LNCaP clone FGC (cell line): ENCODE measurements around the gene GRN.

ENCODE experiments used
- DNase-seq: peaks from one replicate; pipeline ENCODE4 v3.0.0-alpha.2; 2011; ENCODE audit warnings: low read depth
- H3K4me3 ChIP-seq: 2 replicates; pipeline ENCODE4 v1.5.1; 2011; ENCODE audit warnings: mild to moderate bottlenecking, low read depth, low read length, control low read depth
- TF ChIP-seq, protein P1 (sequence below): IDR thresholded peaks from 2 replicates; pipeline ENCODE4 v1.5.1; 2012; ENCODE audit warnings: mild to moderate bottlenecking; ENCODE audit not compliant: control insufficient read depth, insufficient read depth; ENCODE audit errors: extremely low read depth

GRN gene

DNA sequence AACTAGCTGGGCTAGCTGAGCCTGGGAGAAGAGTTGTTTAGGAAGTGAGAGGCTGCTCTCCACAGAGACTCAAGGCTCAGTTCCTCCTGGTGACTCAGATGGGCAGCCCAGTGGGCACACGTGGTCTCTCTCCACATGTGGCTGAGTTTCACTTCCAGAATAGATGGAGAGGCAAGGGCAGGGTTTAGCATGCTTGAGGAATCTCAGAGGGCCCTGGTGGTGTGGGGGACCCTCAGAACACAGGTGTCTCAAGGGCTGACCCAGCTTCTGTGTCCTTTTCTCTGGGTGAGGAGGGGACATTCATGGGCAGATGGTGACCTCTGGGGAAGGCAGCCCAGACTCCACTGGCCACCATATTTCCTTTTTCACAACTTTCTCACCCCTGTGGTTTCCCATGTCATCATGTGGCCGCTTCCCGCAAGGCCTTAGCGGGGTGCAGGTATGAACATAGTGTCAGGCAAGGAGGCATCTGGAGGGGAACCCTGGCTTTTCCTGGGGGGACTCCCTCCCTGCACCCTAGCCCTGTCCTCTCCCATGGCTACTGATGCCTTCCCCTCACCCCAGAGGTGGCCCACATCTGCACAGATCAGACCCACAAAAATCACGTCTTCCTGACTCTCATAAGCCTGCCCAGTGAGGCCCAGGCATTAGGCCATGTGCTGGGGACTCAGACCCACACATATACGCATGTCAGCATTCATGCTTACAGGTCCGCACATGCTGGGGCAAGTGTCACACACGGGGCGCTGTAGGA lies 3.3 kb downstream of the GRN start:
- TF ChIP-seq, protein P1, sequence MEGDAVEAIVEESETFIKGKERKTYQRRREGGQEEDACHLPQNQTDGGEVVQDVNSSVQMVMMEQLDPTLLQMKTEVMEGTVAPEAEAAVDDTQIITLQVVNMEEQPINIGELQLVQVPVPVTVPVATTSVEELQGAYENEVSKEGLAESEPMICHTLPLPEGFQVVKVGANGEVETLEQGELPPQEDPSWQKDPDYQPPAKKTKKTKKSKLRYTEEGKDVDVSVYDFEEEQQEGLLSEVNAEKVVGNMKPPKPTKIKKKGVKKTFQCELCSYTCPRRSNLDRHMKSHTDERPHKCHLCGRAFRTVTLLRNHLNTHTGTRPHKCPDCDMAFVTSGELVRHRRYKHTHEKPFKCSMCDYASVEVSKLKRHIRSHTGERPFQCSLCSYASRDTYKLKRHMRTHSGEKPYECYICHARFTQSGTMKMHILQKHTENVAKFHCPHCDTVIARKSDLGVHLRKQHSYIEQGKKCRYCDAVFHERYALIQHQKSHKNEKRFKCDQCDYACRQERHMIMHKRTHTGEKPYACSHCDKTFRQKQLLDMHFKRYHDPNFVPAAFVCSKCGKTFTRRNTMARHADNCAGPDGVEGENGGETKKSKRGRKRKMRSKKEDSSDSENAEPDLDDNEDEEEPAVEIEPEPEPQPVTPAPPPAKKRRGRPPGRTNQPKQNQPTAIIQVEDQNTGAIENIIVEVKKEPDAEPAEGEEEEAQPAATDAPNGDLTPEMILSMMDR, result no peak
- no peak overlapping the region for H3K4me3 ChIP-seq
- no peak for DNase-seq

GRCh38 chr17:44348988-44349364 lies 3.9 kb downstream of the GRN start:
- no peak for DNase-seq
- TF ChIP-seq, protein P1, result no peak
- no peak overlapping the region for H3K4me3 ChIP-seq

DNA sequence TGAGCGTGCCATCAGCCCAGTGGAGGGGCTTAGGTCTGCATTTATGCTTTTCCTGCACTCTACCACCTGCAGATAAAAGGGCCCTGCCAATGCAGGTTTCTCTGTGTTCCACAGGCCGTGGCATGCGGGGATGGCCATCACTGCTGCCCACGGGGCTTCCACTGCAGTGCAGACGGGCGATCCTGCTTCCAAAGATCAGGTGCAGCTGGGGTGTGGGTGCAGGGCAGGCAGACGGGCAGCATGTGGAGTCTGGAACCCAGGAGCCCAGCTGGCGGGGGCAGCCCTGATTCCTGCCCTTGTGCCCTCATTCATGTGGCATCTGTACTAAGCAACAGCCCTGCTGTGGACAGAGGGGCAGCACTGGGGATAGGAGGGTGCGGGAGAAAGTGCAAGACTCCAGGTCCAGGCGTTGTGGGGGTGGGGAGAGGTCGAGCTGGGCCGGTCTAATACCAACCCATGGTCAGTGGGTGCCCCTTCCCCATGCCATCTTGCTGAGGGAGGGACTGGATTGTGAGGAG lies 4.5 kb downstream of the GRN start:
- TF ChIP-seq, protein P1, result no peak
- DNase-seq, result no peak
- no peak overlapping the region for H3K4me3 ChIP-seq

DNA sequence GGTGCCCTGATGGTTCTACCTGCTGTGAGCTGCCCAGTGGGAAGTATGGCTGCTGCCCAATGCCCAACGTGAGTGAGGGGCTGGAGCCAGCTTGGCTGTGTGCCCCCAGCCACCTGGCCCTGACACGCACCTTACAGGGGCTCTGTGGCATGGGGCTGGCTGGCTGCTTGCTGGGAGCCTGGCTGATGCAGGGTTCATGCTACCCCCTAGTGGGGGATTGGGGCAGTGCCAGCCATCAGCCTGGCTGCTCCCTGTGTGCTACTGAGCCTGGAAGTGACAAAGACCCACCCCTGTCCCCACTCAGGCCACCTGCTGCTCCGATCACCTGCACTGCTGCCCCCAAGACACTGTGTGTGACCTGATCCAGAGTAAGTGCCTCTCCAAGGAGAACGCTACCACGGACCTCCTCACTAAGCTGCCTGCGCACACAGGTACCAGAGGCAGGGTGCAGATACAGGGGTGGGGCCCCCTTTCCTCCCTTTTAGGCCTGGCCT lies 5.7 kb downstream of the GRN start:
- H3K4me3 ChIP-seq, result no peak overlapping the region
- DNase-seq, result no peak
- TF ChIP-seq, protein P1, result peak; percentile 47

GRCh38 chr17:44351464-44351863 lies 6.4 kb downstream of the GRN start:
- no peak overlapping the region for H3K4me3 ChIP-seq
- TF ChIP-seq, protein P1, result no peak
- DNase-seq, result no peak

- no peak for DNase-seq
- no peak overlapping the region for H3K4me3 ChIP-seq
- TF ChIP-seq, protein P1, result no peak
These were observed 7.1 kb downstream of the GRN start for GRCh38 chr17:44351961-44352827.
